Amniotic stem cell (primary cell): Measurements from ENCODE around the gene SHISA6.

Experiments used
- DNase-seq: peaks from one replicate; lab custom pipeline; 2025; lab: John Stamatoyannopoulos, UW

Gene SHISA6

GRCh38 chr17:11353601-11354000, 112.6 kb downstream of the SHISA6 start:
- no peak for DNase-seq

GRCh38 chr17:11356371-11356770, 115.4 kb downstream of the SHISA6 start:
- DNase-seq, result no peak

- no peak for DNase-seq
These were observed 122.6 kb downstream of the SHISA6 start for GRCh38 chr17:11363565-11364117.

DNA sequence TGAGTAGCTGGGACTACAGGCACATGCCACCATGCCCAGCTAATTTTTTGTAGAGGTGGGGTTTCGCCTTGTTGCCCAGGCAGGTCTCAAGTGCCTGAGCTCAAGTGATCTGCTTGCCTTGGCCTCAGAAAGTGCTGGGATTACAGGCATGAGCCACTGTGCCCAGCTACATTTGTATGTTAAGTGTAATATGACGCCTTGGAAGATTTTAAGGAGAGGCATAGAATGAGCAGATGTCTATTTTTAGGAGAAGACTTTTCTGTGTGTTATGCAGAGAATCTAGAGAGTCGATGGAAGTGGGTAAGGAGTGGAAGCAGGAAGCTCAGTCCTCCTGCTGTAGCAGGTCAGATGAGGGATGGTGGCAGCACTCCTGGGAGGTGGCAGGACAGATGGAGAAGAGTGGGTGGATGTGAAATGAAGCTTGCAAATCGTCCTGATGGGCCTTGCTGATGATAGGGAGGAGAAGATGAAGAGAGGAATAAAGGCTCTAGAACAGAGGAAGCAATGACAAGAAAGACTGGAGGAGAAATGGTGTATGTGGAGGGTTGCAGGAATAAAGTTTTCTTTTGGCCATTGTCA, 125.3 kb downstream of the SHISA6 start:
- DNase-seq, result no peak

DNA sequence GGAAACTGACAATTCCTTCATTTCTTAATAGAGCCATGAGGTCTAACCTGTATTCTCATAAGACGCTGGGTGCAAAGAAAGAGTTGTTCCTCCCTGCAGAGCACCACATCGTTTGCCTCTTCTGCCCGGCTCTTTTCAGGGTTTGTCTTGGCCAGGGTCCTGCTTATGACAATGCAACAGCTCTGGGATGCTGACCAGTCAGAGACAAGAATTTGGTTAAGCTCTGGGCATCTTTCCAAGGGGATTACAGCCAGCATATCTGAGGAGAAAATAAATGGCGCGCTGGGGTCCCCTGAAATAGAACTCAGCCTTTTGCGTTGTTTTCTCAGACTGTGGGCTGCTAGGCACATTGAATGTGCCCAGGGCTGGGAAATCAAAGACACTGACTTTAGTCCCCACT, 128.6 kb downstream of the SHISA6 start:
- DNase-seq, result no peak

- no peak for DNase-seq
These were observed 131.7 kb downstream of the SHISA6 start for GRCh38 chr17:11372692-11373091.

DNA sequence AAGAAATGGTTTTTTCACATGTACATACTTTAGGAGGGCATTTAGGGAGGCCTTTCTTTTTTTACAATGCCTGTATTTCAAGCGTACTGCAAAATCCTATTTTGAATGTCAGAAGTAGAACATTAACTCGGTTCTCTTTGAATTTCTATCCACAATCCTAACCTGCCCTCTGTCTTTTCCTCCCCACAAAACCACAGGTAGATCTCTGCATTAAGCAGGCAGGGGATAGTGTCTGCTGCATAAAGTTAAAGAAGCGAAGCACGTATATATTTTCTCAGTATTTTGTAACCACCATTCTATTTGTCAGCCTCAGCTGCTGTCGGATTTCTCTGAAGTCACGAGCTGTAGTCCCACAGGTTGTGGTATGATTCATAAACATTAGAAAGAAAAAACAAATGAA, 137.5 kb downstream of the SHISA6 start:
- DNase-seq, result no peak

DNA sequence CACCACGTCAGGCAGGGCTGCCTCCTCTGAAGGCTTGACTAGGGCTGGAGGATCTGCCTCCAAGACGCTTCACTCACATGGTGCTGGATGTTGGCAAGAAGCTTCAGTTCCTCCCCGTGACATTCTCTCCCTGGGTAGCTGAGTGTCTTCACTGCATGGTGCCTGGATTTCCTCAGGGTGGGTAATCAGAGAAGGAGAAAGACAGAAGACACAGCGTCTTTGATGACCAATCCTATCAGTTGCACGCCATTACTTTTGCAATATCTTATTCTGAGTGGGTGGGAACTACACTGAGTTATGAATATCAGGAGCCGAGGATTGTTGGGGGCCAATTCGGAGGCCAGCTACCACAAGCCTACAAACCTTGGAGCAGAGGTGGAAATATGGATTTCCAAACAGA, 139.7 kb downstream of the SHISA6 start:
- DNase-seq, result no peak

GRCh38 chr17:11383157-11383556, 142.1 kb downstream of the SHISA6 start:
- DNase-seq, result no peak

DNA sequence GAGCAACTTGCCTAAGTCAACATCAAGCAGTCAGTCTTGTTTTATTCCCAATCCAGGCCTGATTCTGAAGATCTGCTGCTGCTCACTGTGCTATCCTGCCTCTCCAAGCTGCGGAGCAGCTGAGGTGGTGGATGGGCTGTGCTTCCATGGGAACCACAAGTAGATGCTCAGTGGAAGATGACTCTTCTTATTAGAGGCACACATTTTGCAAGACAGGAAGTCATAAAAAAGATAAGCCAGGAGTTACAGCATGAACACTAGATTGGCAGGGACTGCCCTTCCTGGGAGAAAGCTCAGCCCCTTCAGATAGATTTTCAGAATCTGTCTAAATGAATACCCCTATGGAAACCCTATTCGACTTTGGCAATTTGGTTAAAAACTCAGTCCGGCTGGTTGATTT, 143.1 kb downstream of the SHISA6 start:
- DNase-seq, result no peak

DNA sequence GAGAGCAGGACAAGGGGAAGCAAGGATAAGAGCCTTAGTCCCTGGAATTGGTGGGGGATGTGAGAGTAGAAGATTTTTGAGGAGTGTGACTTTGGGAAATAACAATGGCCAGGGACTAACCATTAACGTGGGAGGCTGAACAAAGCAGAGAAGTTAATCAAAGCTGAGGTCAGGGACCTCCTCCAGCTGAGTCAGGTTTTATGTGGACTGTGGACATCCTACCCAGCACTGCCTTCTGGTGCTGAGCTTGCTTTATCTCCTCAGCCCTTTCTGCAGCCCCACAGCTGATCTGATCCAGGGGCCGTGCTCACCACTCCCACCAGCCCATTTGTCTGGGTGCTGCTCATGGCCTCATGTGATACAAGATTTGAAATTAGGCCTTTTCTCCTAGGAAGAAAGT, 146.6 kb downstream of the SHISA6 start:
- no peak for DNase-seq

DNA sequence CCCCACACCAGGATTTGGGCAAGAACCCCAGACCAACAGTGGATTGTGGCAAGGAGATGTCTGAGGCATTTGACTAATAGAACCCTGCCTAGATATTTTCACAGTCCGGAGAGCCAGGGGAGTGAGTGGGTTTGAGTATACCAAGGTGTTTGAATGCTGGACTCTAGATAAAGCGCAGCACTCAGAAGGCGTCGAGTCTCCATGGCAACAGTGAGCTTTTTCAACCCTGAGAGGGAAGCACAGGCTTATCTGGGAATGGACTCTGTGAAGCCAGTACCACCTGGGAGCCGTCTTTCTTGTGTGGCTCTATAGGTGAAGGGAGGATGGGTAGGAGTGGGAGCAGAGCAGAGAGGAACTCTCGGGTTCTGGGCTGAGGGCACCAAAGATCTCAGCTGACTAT, 147.0 kb downstream of the SHISA6 start:
- DNase-seq, result no peak

DNA sequence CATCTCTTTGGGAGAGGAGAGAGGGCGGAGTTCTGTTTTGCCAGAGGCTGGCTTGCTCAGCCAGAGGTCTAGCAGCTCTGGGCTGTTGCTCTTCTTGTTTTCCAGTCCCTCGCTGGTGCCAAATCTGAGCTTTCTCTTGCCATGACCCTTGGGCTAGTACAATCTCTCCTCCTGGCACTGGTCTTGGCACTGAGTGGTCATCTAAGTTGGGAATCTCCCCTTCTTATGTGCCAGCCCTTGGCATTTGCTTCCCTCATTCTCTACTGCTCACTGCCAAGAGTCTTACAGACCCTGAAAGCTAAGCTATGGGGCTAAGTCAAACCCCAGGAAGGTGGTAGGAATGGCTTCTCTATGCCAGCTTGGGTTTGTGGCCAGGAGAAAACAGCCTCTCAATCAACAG, 148.6 kb downstream of the SHISA6 start:
- no peak for DNase-seq

GRCh38 chr17:11391134-11391533, 150.1 kb downstream of the SHISA6 start:
- DNase-seq, result no peak

- DNase-seq, result no peak
These were observed 163.6 kb downstream of the SHISA6 start for GRCh38 chr17:11404431-11405276.

GRCh38 chr17:11406716-11407115, 165.7 kb downstream of the SHISA6 start:
- DNase-seq, result no peak

- no peak for DNase-seq
These were observed 171.6 kb downstream of the SHISA6 start for GRCh38 chr17:11412654-11413053.

- DNase-seq, result no peak
These were observed 177.3 kb downstream of the SHISA6 start for GRCh38 chr17:11418342-11418741.

DNA sequence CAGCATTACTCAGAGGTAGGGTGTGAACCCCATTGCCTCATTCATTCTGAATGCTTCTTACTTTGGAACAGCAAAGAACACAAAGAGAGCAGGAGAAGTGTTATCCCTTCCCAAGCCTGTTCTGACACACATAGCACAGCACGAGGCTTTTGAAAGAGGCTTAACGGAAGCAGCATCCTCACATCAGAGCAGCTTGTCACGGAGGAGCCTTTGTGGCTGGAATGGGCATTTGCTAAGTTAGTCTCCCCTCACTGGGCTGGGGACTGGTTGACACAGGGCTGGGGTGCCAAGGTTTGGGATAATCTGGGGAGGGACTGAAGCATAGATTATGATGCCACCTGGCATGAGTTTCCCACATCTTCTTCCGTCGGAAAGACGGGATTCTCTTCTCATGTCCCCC, 189.7 kb downstream of the SHISA6 start:
- DNase-seq, result no peak

- DNase-seq, result no peak
These were observed 197.7 kb downstream of the SHISA6 start for GRCh38 chr17:11438673-11439072.

GRCh38 chr17:11441004-11441403, 200.0 kb downstream of the SHISA6 start:
- no peak for DNase-seq

DNA sequence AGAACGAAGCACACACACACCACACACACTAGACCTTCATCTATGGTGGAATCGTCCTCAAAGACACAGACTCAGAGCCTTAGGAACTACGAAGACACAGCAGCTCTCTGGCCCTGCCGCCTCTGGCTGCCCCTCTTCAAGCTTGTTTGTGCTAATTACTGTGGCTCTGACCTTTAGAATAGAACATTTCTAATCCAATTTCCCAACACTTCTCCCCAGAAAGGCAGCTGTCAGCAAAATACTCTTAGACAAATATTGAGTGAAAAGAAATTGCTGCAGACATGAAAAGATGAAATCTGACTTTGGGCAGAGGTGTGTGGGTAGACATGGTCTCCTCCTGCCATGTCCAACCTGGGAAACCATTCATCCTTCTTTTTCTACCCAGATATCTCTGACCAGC, 205.3 kb downstream of the SHISA6 start:
- no peak for DNase-seq

DNA sequence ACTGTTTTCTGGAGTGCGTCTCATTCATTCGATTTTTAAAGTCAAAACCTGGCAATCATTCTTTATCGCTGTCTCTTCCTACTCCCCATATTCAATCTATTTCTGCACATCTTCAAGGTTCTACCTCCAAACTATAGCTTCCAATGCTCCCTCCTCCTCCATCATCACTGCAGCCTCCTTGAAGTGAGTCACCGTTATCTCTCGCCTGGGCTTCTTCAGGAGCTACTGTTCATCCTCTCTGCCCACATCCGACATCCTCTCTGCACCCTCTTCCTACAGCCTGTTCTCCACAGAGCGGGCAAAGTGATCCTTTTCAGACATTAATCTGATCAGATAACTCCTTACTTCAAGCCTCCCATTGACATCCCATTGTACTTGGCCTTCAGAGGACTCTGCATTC, 213.1 kb downstream of the SHISA6 start:
- no peak for DNase-seq

DNA sequence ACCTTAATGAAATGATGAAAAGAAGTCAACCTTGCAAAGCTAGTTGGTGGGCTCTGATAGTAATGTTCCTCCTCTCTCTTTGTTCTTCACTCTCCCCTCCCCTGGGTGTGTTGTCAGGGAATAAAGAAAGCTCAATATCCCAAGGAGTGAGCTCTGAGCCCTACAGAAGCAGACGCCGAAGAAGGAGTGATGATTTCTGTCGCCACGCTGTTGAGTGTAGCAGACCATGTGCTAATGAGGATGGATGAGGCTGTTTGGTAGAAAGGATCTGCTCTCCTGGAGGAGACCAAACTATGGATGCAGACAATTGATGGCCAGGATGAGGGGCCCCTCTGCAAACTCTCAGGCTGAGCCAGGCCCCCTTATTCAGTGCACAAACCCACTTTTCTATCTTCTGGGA, 217.3 kb downstream of the SHISA6 start:
- DNase-seq, result no peak
